K562 treated with DMSO at 1 percent for 48 hours (cell line): ENCODE measurements around the gene UBN2. TPM values are rescaled to one million over a fixed set of nuclear protein-coding genes. Genes with fewer than 3 reads are reported as not detected.

Experiments used
- total RNA-seq: library from RNA; unstranded; fragments of 300-600 nt; gene quantifications from 2 replicates; pipeline ENCODE4 v1.2.3, GENCODE V29; 2022; ENCODE audit warnings: low replicate concordance; ENCODE audit errors: extremely low read depth

Gene UBN2
- total RNA-seq = not detected in 2 replicates

GRCh38 chr7:139230774-139231512, at the start of gene UBN2:
Gene UBN2 (plus strand): TSS chr7:139231237. CDS start chr7:139231485, 248 bp downstream.

GRCh38 chr7:139341058-139341775, 110.2 kb downstream of the UBN2 start, which contains the start of gene FMC1:
Gene FMC1 (plus strand): TSS chr7:139341337. CDS start chr7:139341385, 48 bp downstream.

Other genes with a start within 250 kb of the UBN2 start
- not detected in 2 replicates for gene KIAA1549, start 249.8 kb upstream of the UBN2 start, total RNA-seq
- not detected in 2 replicates for gene ZC3HAV1L, start 195.2 kb upstream of the UBN2 start, total RNA-seq
- gene ZC3HAV1, start 121.5 kb upstream of the UBN2 start, total RNA-seq = not detected in 2 replicates
- not detected in 2 replicates for gene FMC1, start 110.1 kb downstream of the UBN2 start, total RNA-seq
- gene LUC7L2, start 128.7 kb downstream of the UBN2 start, total RNA-seq = 779 TPM in 1 of 2 replicates, not detected in the other